MM.1S (cell line): ENCODE data around the gene ATAD3B.
"Not testable (repeated sequence)": the region's sequence is repeated elsewhere in the genome, so short reads cannot be mapped to it uniquely, and the experiment has no call there.

Experiments
- DNase-seq: peaks from one replicate; pipeline ENCODE4 v3.0.0-alpha.2; 2015
- H2AFZ ChIP-seq: fragments of 300-600 bp; sonication (generic); 2 replicates; pipeline ENCODE4 v1.6.0; 2016; ENCODE audit warnings: antibody characterized with exemption, low read length
- H3F3A ChIP-seq: fragments of 300-600 bp; sonication (generic); 2 replicates; pipeline ENCODE4 v1.6.1; 2016; ENCODE audit warnings: mild to moderate bottlenecking, antibody characterized with exemption, low read length, moderate library complexity, mixed read lengths; ENCODE audit not compliant: insufficient read depth
- H3K27ac ChIP-seq: fragments of 300-600 bp; sonication (generic); 2 replicates; pipeline ENCODE4 v1.5.1; 2016; ENCODE audit warnings: mild to moderate bottlenecking, low read length
- H3K27me3 ChIP-seq: fragments of 300-600 bp; sonication (generic); replicated peaks from 2 replicates; pipeline ENCODE4 v1.6.0; 2016; ENCODE audit warnings: low read length; ENCODE audit not compliant: insufficient read depth
- H3K36me3 ChIP-seq: fragments of 300-600 bp; sonication (generic); replicated peaks from 2 replicates; pipeline ENCODE4 v1.6.1; 2016; ENCODE audit warnings: mild to moderate bottlenecking, low read length, mixed read lengths; ENCODE audit not compliant: insufficient read depth
- H3K4me1 ChIP-seq: fragments of 300-600 bp; sonication (generic); 2 replicates; pipeline ENCODE4 v1.6.1; 2016; ENCODE audit warnings: low read length, mixed read lengths
- H3K4me2 ChIP-seq: fragments of 300-600 bp; sonication (generic); 2 replicates; pipeline ENCODE4 v1.6.0; 2016; ENCODE audit warnings: low read depth, low read length
- H3K4me3 ChIP-seq: fragments of 300-600 bp; sonication (generic); 2 replicates; pipeline ENCODE4 v1.5.1; 2016; ENCODE audit warnings: low read length, mixed read lengths
- H3K79me2 ChIP-seq: fragments of 300-600 bp; sonication (generic); 2 replicates; pipeline ENCODE4 v1.6.1; 2016; ENCODE audit warnings: mixed run types, low read length, mixed read lengths
- H3K9ac ChIP-seq: fragments of 300-600 bp; sonication (generic); 2 replicates; pipeline ENCODE4 v1.6.1; 2016; ENCODE audit warnings: low read length, mixed read lengths
- H3K9me2 ChIP-seq: fragments of 300-600 bp; sonication (generic); replicated peaks from 2 replicates; pipeline ENCODE4 v1.6.1; 2016; ENCODE audit warnings: mild to moderate bottlenecking, low read length, mixed read lengths; ENCODE audit not compliant: insufficient read depth
- H3K9me3 ChIP-seq: fragments of 300-600 bp; sonication (generic); replicated peaks from 2 replicates; pipeline ENCODE4 v1.6.1; 2016; ENCODE audit warnings: mild to moderate bottlenecking, low read length, mixed read lengths; ENCODE audit not compliant: insufficient read depth
- H4K20me1 ChIP-seq: fragments of 300-600 bp; sonication (generic); 2 replicates; pipeline ENCODE4 v1.6.1; 2016; ENCODE audit warnings: mild to moderate bottlenecking, low read length, moderate library complexity, mixed read lengths; ENCODE audit not compliant: insufficient read depth
- EZH2 ChIP-seq: fragments of 300-600 bp; sonication (generic); optimal IDR thresholded peaks from 2 replicates; pipeline ENCODE3; 2017; ENCODE audit warnings: low read depth, mild to moderate bottlenecking, antibody characterized with exemption, low read length, mixed read lengths
- EZH2phosphoT487 ChIP-seq: fragments of 300-600 bp; sonication (generic); IDR thresholded peaks from 2 replicates; pipeline ENCODE4 v1.6.1; 2018; ENCODE audit warnings: antibody characterized with exemption, low read length
- TF ChIP-seq, protein P1 (sequence below): fragments of 300-600 bp; sonication (generic); IDR thresholded peaks from 2 replicates; pipeline ENCODE4 v1.5.1; 2016; ENCODE audit warnings: antibody characterized with exemption, low read length, mixed read lengths

The ATAD3B gene

DNA sequence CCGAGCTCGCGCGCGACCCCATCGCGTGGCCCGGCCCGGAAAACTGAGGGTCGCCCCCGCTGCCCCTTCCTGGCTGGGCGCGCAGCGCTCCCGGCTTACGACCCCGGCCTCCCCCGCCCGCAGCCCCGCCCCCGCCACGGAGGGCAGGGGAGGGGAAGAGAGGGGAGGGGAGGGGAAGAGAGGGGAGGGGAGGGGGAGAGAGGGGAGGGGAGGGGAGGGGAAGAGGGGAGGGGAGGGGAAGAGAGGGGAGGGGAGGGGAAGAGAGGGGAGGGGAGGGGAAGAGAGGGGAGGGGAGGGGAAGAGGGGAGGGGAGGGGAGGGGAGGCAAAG is 43.8 kb upstream of the ATAD3B start:
- no peaks in the 10 kb centered on the region for H4K20me1 ChIP-seq
- H3K27me3 ChIP-seq: peaks cover 46% of the 10 kb centered on the region
- TF ChIP-seq EZH2phosphoT487 (no peak), EZH2 (no peak)
- TF ChIP-seq, protein P1, sequence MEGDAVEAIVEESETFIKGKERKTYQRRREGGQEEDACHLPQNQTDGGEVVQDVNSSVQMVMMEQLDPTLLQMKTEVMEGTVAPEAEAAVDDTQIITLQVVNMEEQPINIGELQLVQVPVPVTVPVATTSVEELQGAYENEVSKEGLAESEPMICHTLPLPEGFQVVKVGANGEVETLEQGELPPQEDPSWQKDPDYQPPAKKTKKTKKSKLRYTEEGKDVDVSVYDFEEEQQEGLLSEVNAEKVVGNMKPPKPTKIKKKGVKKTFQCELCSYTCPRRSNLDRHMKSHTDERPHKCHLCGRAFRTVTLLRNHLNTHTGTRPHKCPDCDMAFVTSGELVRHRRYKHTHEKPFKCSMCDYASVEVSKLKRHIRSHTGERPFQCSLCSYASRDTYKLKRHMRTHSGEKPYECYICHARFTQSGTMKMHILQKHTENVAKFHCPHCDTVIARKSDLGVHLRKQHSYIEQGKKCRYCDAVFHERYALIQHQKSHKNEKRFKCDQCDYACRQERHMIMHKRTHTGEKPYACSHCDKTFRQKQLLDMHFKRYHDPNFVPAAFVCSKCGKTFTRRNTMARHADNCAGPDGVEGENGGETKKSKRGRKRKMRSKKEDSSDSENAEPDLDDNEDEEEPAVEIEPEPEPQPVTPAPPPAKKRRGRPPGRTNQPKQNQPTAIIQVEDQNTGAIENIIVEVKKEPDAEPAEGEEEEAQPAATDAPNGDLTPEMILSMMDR: no peak
- no peak overlapping the region for H3K27ac ChIP-seq
- H3K4me2 ChIP-seq: no peak overlapping the region
- H3K9me2 ChIP-seq: no peaks in the 10 kb centered on the region
- H3K9me3 ChIP-seq: no peaks in the 10 kb centered on the region
- no peak overlapping the region for H2AFZ ChIP-seq
- no peak overlapping the region for H3K9ac ChIP-seq
- no peaks in the 10 kb centered on the region for H3K79me2 ChIP-seq
- H3F3A ChIP-seq: no peaks in the 10 kb centered on the region
- H3K4me3 ChIP-seq: no peak overlapping the region
- H3K36me3 ChIP-seq: no peaks in the 10 kb centered on the region
- H3K4me1 ChIP-seq: no peaks in the 10 kb centered on the region
- no peak for DNase-seq

DNA sequence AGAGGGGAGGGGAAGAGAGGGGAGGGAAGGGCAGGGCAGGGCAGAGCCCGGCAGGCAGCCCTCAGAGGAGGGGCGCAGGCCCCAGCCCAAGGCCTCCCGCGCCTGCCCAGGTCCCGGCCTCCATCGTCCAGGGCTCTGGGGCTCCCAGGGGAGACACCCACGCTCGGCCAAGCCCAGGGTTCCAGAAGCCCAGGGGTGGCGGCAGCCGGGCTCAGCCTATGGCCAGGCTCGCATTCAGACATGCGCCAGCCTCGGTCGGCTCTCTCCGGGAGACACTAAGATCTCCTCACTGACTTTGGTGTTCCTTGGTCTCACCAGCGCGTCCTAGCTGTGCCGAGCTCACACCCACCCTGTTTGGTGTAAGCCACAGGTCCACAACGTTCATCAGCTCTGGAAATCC is 43.4 kb upstream of the ATAD3B start:
- no peaks in the 10 kb centered on the region for H3K4me1 ChIP-seq

DNA sequence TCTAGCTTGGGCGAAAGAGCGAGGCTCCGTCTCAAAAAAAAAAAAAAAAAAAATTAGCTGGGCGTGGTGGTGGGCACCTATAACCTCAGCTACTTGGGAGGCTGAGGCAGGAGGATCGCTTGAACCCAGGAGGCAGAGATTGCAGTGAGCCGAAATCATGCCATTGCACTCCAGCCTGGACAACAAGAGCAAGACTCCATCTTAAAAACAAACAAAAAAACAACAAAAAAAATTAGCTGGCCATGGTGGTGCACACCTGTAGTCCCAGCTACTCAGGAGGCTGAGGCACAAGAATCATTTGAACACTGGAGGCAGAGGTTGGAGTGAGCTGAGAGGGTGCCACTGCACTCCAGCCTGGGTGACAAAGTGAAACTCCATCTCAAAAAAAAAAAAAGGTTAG is 42.6 kb upstream of the ATAD3B start:
- H3K27me3 ChIP-seq: peaks cover 52% of the 10 kb centered on the region
- not testable (repeated sequence) for H4K20me1 ChIP-seq, H3K9ac ChIP-seq, H3K9me3 ChIP-seq, DNase-seq, H3K36me3 ChIP-seq, H3F3A ChIP-seq, H3K4me3 ChIP-seq, H3K4me2 ChIP-seq, H3K4me1 ChIP-seq, H3K79me2 ChIP-seq, H2AFZ ChIP-seq, H3K9me2 ChIP-seq, H3K27ac ChIP-seq

More for the DNA sequence above, 43.4 kb upstream of the ATAD3B start:
- peaks cover 45% of the 10 kb centered on the region for H3K27me3 ChIP-seq
- no peak overlapping the region for H3K4me2 ChIP-seq
- H3K4me3 ChIP-seq: no peak overlapping the region
- H3K9ac ChIP-seq: no peak overlapping the region
- no peaks in the 10 kb centered on the region for H3K79me2 ChIP-seq
- H3K36me3 ChIP-seq: no peaks in the 10 kb centered on the region
- H3K9me2 ChIP-seq: no peaks in the 10 kb centered on the region
- no peaks in the 10 kb centered on the region for H3F3A ChIP-seq
- H2AFZ ChIP-seq: no peak overlapping the region
- no peak overlapping the region for H3K27ac ChIP-seq
- no peaks in the 10 kb centered on the region for H3K9me3 ChIP-seq
- no peaks in the 10 kb centered on the region for H4K20me1 ChIP-seq
- no peak for DNase-seq
- TF ChIP-seq EZH2: no peak

DNA sequence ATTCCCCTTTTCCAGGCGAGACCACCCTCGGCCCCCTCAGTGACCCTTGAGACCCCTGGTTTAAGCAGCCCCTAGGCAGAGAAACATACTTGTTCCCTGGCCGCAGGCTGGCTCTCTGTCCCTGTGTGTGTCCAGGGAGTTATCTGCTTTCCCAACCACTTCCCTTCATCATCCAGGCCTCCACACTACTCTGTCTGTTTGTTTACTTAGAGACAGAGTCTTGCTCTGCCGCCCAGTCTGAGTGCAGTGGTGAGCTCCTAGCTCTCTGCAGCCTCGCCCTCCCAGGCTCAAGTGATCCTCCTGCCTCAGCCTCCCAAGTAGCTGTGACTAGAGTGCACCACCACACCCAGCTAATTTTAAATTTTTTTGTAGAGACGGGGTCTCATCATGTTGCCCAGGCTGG is 41.9 kb upstream of the ATAD3B start:
- Histone ChIP-seq H3K4me1 (no peaks in the 10 kb centered on the region), H3K9ac (no peak overlapping the region), H3K9me2 (no peaks in the 10 kb centered on the region), H2AFZ (no peak overlapping the region), H3K36me3 (no peaks in the 10 kb centered on the region), H3K79me2 (no peaks in the 10 kb centered on the region), H4K20me1 (no peaks in the 10 kb centered on the region), H3K4me3 (no peak overlapping the region), H3F3A (no peaks in the 10 kb centered on the region), H3K27ac (no peak overlapping the region), H3K9me3 (no peaks in the 10 kb centered on the region), H3K4me2 (no peak overlapping the region), H3K27me3 (peaks cover 60% of the 10 kb centered on the region)
- no peak for DNase-seq
- TF ChIP-seq, protein P1: no peak
- TF ChIP-seq EZH2phosphoT487 (no peak), EZH2 (no peak)
